IMR-90 (cell line): Measurements from ENCODE around the gene ERC2. TPM values are rescaled to one million over a fixed set of nuclear protein-coding genes. Genes with fewer than 3 reads are reported as not detected.

Experiments
- ATAC-seq: fragments of 200-7000 bp; cut with Tn5 transposase; 2 replicates; pipeline ENCODE4 v1.9.1; 2020; ENCODE audit warnings: low read depth, mild to moderate bottlenecking, moderate library complexity
- BruUV-seq: library from RNA; stranded (reverse); fragments of 400-500 nt; replicated peaks from 2 replicates; lab custom pipeline; 2021; lab: Mats Ljungman, UMichigan
- CTCF ChIA-PET: fragments of 300-600 bp; formaldehyde crosslinking; extraction: SDS; loops from one replicate; lab custom pipeline; 2021; ENCODE audit warnings: antibody characterized with exemption; lab: Yijun Ruan, JAX
- POLR2A ChIA-PET: fragments of 300-600 bp; sonication (Branson Sonifier 250); formaldehyde crosslinking; loops from one replicate; lab custom pipeline; 2022; ENCODE audit warnings: antibody characterized with exemption; ENCODE audit not compliant: unreplicated experiment; lab: Charles Lee
- DNase-seq: peaks from one replicate; pipeline ENCODE4 v3.0.0; 2013
- H2AFZ ChIP-seq: replicated peaks from 2 replicates; pipeline ENCODE3; 2013; ENCODE audit warnings: low read length, mild to moderate bottlenecking; ENCODE audit not compliant: poor library complexity
- H2AK5ac ChIP-seq: 2 replicates; pipeline ENCODE4 v1.6.1; 2013; ENCODE audit warnings: low read depth, low read length, inconsistent platforms
- H2AK9ac ChIP-seq: replicated peaks from 2 replicates; pipeline ENCODE3; 2013; ENCODE audit warnings: mild to moderate bottlenecking, low read depth, low read length, moderate library complexity; ENCODE audit not compliant: poor library complexity
- H2BK120ac ChIP-seq: 2 replicates; pipeline ENCODE4 v1.6.1; 2013; ENCODE audit warnings: low read depth, low read length, inconsistent platforms
- H2BK15ac ChIP-seq: 3 replicates; pipeline ENCODE4 v1.6.1; 2013; ENCODE audit warnings: low read depth, low read length, inconsistent platforms
- H2BK20ac ChIP-seq: 2 replicates; pipeline ENCODE4 v1.6.1; 2013; ENCODE audit warnings: low read depth, mild to moderate bottlenecking, inconsistent platforms, low read length, moderate library complexity
- H2BK5ac ChIP-seq: 2 replicates; pipeline ENCODE4 v1.6.1; 2013; ENCODE audit warnings: mild to moderate bottlenecking, low read depth, low read length, inconsistent platforms; ENCODE audit not compliant: poor library complexity, severe bottlenecking
- H3K14ac ChIP-seq: replicated peaks from 2 replicates; pipeline ENCODE4 v1.6.1; 2013; ENCODE audit warnings: low read depth, low read length, inconsistent platforms
- H3K18ac ChIP-seq: 2 replicates; pipeline ENCODE4 v1.6.1; 2013; ENCODE audit warnings: low read depth, low read length, control low read depth
- H3K23ac ChIP-seq: 2 replicates; pipeline ENCODE4 v1.6.1; 2013; ENCODE audit warnings: low read depth, low read length, inconsistent platforms
- H3K27ac ChIP-seq: 2 replicates; pipeline ENCODE4 v1.5.1; 2013; ENCODE audit warnings: mild to moderate bottlenecking, control low read depth, low read length; ENCODE audit not compliant: insufficient read depth
- H3K27me3 ChIP-seq: 2 replicates; pipeline ENCODE4 v1.6.1; 2013; ENCODE audit warnings: low read length; ENCODE audit not compliant: control insufficient read depth, insufficient read depth
- H3K36me3 ChIP-seq: 2 replicates; pipeline ENCODE4 v1.6.1; 2013; ENCODE audit warnings: low read length, mixed read lengths; ENCODE audit not compliant: control insufficient read depth, insufficient read depth
- H3K4ac ChIP-seq: 2 replicates; pipeline ENCODE4 v1.6.1; 2013; ENCODE audit warnings: low read depth, low read length, inconsistent platforms
- H3K4me1 ChIP-seq: 2 replicates; pipeline ENCODE4 v1.6.1; 2013; ENCODE audit warnings: low read length, mixed read lengths; ENCODE audit not compliant: control insufficient read depth, insufficient read depth
- H3K4me2 ChIP-seq: 2 replicates; pipeline ENCODE4 v1.6.1; 2013; ENCODE audit warnings: low read depth, mild to moderate bottlenecking, control low read depth, low read length, moderate library complexity
- H3K4me3 ChIP-seq: 2 replicates; pipeline ENCODE4 v1.5.1; 2013; ENCODE audit warnings: low read depth, mild to moderate bottlenecking, control low read depth, low read length, moderate library complexity; ENCODE audit not compliant: insufficient read depth
- H3K56ac ChIP-seq: 2 replicates; pipeline ENCODE4 v1.6.1; 2013; ENCODE audit warnings: low read length, inconsistent platforms; ENCODE audit not compliant: insufficient read depth; ENCODE audit errors: extremely low read depth
- H3K79me1 ChIP-seq, 2 experiments: 2 replicates each; pipeline ENCODE4 v1.6.1; 2013; ENCODE audit warnings: low read length in 2 of 2, inconsistent platforms in 1 of 2, low read depth in 1 of 2
- H3K9ac ChIP-seq: 2 replicates; pipeline ENCODE4 v1.6.1; 2013; ENCODE audit warnings: low read depth, low read length, control low read depth
- H3K9me1 ChIP-seq: 2 replicates; pipeline ENCODE4 v1.6.1; 2013; ENCODE audit warnings: low read length, inconsistent platforms; ENCODE audit not compliant: insufficient read depth
- H3K9me3 ChIP-seq: 2 replicates; pipeline ENCODE4 v1.6.1; 2013; ENCODE audit warnings: low read length; ENCODE audit not compliant: control insufficient read depth, insufficient read depth
- H4K20me1 ChIP-seq: 2 replicates; pipeline ENCODE4 v1.6.1; 2013; ENCODE audit warnings: low read length, inconsistent platforms; ENCODE audit not compliant: insufficient read depth
- H4K5ac ChIP-seq: 2 replicates; pipeline ENCODE4 v1.6.1; 2013; ENCODE audit warnings: mild to moderate bottlenecking, low read depth, low read length, control low read depth
- H4K8ac ChIP-seq, 2 experiments: 2 replicates each; pipeline ENCODE4 v1.6.1; 2013; ENCODE audit warnings: low read depth in 2 of 2, low read length in 2 of 2, control low read depth in 1 of 2, inconsistent platforms in 1 of 2
- H4K91ac ChIP-seq: 2 replicates; pipeline ENCODE4 v1.6.1; 2013; ENCODE audit warnings: low read depth, low read length, inconsistent platforms; ENCODE audit not compliant: insufficient read depth
- BHLHE40 ChIP-seq: fragments of 150-350 bp; IDR thresholded peaks from 2 replicates; pipeline ENCODE4 v1.6.1; 2016; ENCODE audit warnings: mild to moderate bottlenecking, low read depth, low read length
- CTCF ChIP-seq: conservative IDR thresholded peaks from 2 replicates; pipeline ENCODE4 v1.5.1; 2012; ENCODE audit warnings: mild to moderate bottlenecking, low read depth, low read length, improper control_type of control experiment
- MAFK ChIP-seq: IDR thresholded peaks from 2 replicates; pipeline ENCODE4 v1.6.1; 2012; ENCODE audit warnings: low read depth, low read length, improper control_type of control experiment
- MAZ ChIP-seq: IDR thresholded peaks from 2 replicates; pipeline ENCODE4 v1.6.1; 2012; ENCODE audit warnings: low read depth, mild to moderate bottlenecking, low read length, improper control_type of control experiment, moderate library complexity, borderline replicate concordance
- MXI1 ChIP-seq: IDR thresholded peaks from 2 replicates; pipeline ENCODE4 v1.6.1; 2012; ENCODE audit warnings: low read depth, mild to moderate bottlenecking, low read length, moderate library complexity, borderline replicate concordance
- RAD21 ChIP-seq: IDR thresholded peaks from 2 replicates; pipeline ENCODE4 v1.6.1; 2012; ENCODE audit warnings: low read length, improper control_type of control experiment
- RCOR1 ChIP-seq: IDR thresholded peaks from 2 replicates; pipeline ENCODE4 v1.6.1; 2012; ENCODE audit warnings: mild to moderate bottlenecking, low read length, improper control_type of control experiment; ENCODE audit not compliant: insufficient replicate concordance
- SMC3 ChIP-seq: fragments of 150-350 bp; IDR thresholded peaks from 2 replicates; pipeline ENCODE4 v1.6.1; 2016; ENCODE audit warnings: low read depth, mild to moderate bottlenecking, antibody characterized with exemption, low read length, moderate library complexity
- WGBS, 2 experiments: methylation state at CpG; one replicate each; pipeline versions ENCODE4 v1.1.5 to v1.1.7; 2013; ENCODE audit warnings: missing lambda C conversion rate in 2 of 2; ENCODE audit not compliant: insufficient read length in 1 of 2; ENCODE audit errors: extremely low coverage in 2 of 2; 5-methylcytosine and 5-hydroxymethylcytosine counted together
- dilution Hi-C: fragments of 300-500 bp; cut with HindIII; formaldehyde crosslinking; loops from one replicate; pipeline ENCODE4 v1.14.3; 2018; ENCODE audit warnings: low sequenced_read_pairs; ENCODE audit not compliant: unreplicated experiment
- in situ Hi-C: fragments of 300-500 bp; cut with MboI; formaldehyde crosslinking; loops from 3 replicates; pipeline ENCODE4 v1.14.3; 2019; ENCODE audit warnings: low sequenced_read_pairs, inconsistent platforms, mixed read lengths
- intact Hi-C: fragments of 100-400 bp; cut with micrococcal nuclease; formaldehyde crosslinking; loops from 2 replicates; pipeline ENCODE4 v1.10.0; 2022
- polyA plus RNA-seq, 3 experiments: library from polyadenylated mRNA; depleted of rRNA; stranded (reverse); fragments of >200 nt; gene quantifications; 2 replicates each; pipeline ENCODE4 v1.2.3, GENCODE V29; 2012; ENCODE audit warnings: low replicate concordance in 1 of 3
- total RNA-seq: library from RNA; depleted of rRNA; stranded (reverse); fragments of >200 nt; gene quantifications from 2 replicates; pipeline ENCODE4 v1.2.3, GENCODE V29; 2012

Gene ERC2
- total and polyA plus RNA-seq, 2 of the 4 experiments (the other 2 are of a cell fraction): 0.17 to 0.18 TPM

- H3K9ac ChIP-seq: no peak overlapping the region
- H3K27me3 ChIP-seq: no peaks in the 10 kb centered on the region
- CTCF ChIA-PET: interaction anchor here (0.6 kb wide), 1 partner anchor 1970 kb away, joined by 5 read pairs; no protein-coding TSS in a partner anchor
- H2BK5ac ChIP-seq: no peak overlapping the region
- no peak overlapping the region for H4K5ac ChIP-seq
- no peaks in the 10 kb centered on the region for H3K9me3 ChIP-seq
- no peak overlapping the region for H2BK20ac ChIP-seq
- H2AFZ ChIP-seq: no peak overlapping the region
- ATAC-seq (no peak), DNase-seq (no peak)
- H2BK120ac ChIP-seq: no peak overlapping the region
- H3K4me2 ChIP-seq: no peak overlapping the region
- intact Hi-C loops (no loop called here), in situ Hi-C loops (no loop called here), dilution Hi-C loops (no loop called here)
- H2AK9ac ChIP-seq: no peak overlapping the region
- H4K8ac ChIP-seq: no peak overlapping the region
- no peak overlapping the region for H3K4me3 ChIP-seq
- no peak overlapping the region for H3K23ac ChIP-seq
- no peak overlapping the region for H4K91ac ChIP-seq
- H2AK5ac ChIP-seq: no peak overlapping the region
- WGBS, 2 experiments: no CpG with 5 or more reads among the region's 2 CpGs
- TF ChIP-seq RCOR1 (no peak), CTCF (no peak), MAZ (no peak), MAFK (no peak), BHLHE40 (no peak), MXI1 (no peak), RAD21 (no peak), SMC3 (no peak)
- no peak overlapping the region for H2BK15ac ChIP-seq
- no peaks in the 10 kb centered on the region for H3K9me1 ChIP-seq
- POLR2A ChIA-PET: no interaction called here
- no peaks in the 10 kb centered on the region for H3K79me1 ChIP-seq
- H4K20me1 ChIP-seq: no peaks in the 10 kb centered on the region
- H3K14ac ChIP-seq: no peak overlapping the region
- H3K36me3 ChIP-seq: no peaks in the 10 kb centered on the region
- H3K56ac ChIP-seq: no peak overlapping the region
- H3K27ac ChIP-seq: no peak overlapping the region
- BruUV-seq: no TSS peak
- H3K4me1 ChIP-seq: no peaks in the 10 kb centered on the region
- H3K4ac ChIP-seq: no peak overlapping the region
- H3K18ac ChIP-seq: no peak overlapping the region
Observed at GRCh38 chr3:56397798-56398197, 70.5 kb downstream of the ERC2 start.
